ENCODE measurements around the gene CEPT1.

Gene CEPT1

DNA sequence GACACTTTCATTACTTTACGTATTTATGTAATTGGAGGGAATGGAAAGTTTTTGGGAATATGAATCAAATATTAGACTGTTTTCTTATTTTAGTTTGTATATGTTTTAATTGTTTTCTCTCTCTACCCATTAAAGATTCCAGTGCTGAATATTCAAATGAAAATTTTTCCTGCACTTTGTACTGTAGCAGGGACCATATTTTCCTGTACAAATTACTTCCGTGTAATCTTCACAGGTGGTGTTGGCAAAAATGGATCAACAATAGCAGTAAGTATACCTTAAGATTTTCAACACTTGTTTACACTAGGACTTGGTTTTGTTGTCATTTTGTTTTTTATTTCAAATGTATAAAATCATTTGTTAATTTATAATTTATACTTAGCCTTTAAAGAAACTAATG lies 42.0 kb downstream of the CEPT1 start:
- Histone ChIP-seq H3F3A (ENCODE audit: insufficient read depth) (peaks cover 29% of the 10 kb centered on the region), H3K27me3 (ENCODE audit: low read length) (no peaks in the 10 kb centered on the region)

GRCh38 chr1:111183308-111184069 lies 43.5 kb downstream of the CEPT1 start:
- no peaks in the 10 kb centered on the region for H3K9me3 ChIP-seq (ENCODE audit: insufficient read depth, low read length)
- H3K27ac ChIP-seq (ENCODE audit: low read depth, low read length), result peak overlapping the region; percentile 15; the same call in 1 of the 2 replicates
- H3K4me3 ChIP-seq (ENCODE audit: insufficient read depth, low read length, poor library complexity, severe bottlenecking), result no peak overlapping the region
- H3K9ac ChIP-seq (ENCODE audit: low read length), result no peak overlapping the region
- no peak overlapping the region for H2AFZ ChIP-seq (ENCODE audit: low read depth, low read length, severe bottlenecking)
- no peaks in the 10 kb centered on the region for H3K9me2 ChIP-seq (replicated peaks; ENCODE audit: insufficient read depth, low read length)
- no peaks in the 10 kb centered on the region for H3K27me3 ChIP-seq (ENCODE audit: low read length)
- no peak overlapping the region for H3K4me2 ChIP-seq (ENCODE audit: low read depth, low read length, poor library complexity, severe bottlenecking)
- H3K36me3 ChIP-seq (ENCODE audit: low read length), result peaks cover 56% of the 10 kb centered on the region
- TF ChIP-seq EZH2phosphoT487 (conservative IDR thresholded peaks at IDR 0.05; ENCODE audit: low read length) (no peak), CTCF (IDR thresholded peaks at IDR 0.05; ENCODE audit: insufficient read depth, low read length, poor library complexity, severe bottlenecking) (no peak)
- H3K79me2 ChIP-seq (ENCODE audit: insufficient read depth, low read length), result no peaks in the 10 kb centered on the region
- H3F3A ChIP-seq (ENCODE audit: insufficient read depth), result peaks cover 29% of the 10 kb centered on the region
- no peaks in the 10 kb centered on the region for H4K20me1 ChIP-seq (ENCODE audit: low read depth, low read length)

More for the DNA sequence above, 42.0 kb downstream of the CEPT1 start:
- Histone ChIP-seq H3K9ac (ENCODE audit: low read length) (no peak overlapping the region), H4K20me1 (ENCODE audit: low read depth, low read length) (no peaks in the 10 kb centered on the region), H2AFZ (ENCODE audit: low read depth, low read length, severe bottlenecking) (no peak overlapping the region), H3K4me2 (ENCODE audit: low read depth, low read length, poor library complexity, severe bottlenecking) (no peak overlapping the region), H3K27ac (ENCODE audit: low read depth, low read length) (no peak overlapping the region), H3K36me3 (ENCODE audit: low read length) (peaks cover 58% of the 10 kb centered on the region), H3K4me3 (ENCODE audit: insufficient read depth, low read length, poor library complexity, severe bottlenecking) (no peak overlapping the region), H3K79me2 (ENCODE audit: insufficient read depth, low read length) (no peaks in the 10 kb centered on the region), H3K9me3 (ENCODE audit: insufficient read depth, low read length) (no peaks in the 10 kb centered on the region), H3K9me2 (replicated peaks; ENCODE audit: insufficient read depth, low read length) (no peaks in the 10 kb centered on the region)
- TF ChIP-seq CTCF (IDR thresholded peaks at IDR 0.05; ENCODE audit: insufficient read depth, low read length, poor library complexity, severe bottlenecking), result no peak
- no peak for TF ChIP-seq EZH2phosphoT487 (conservative IDR thresholded peaks at IDR 0.05; ENCODE audit: low read length)

- no peaks in the 10 kb centered on the region for H4K20me1 ChIP-seq (ENCODE audit: low read depth, low read length)
- no peak overlapping the region for H3K4me3 ChIP-seq (ENCODE audit: insufficient read depth, low read length, poor library complexity, severe bottlenecking)
- peaks cover 56% of the 10 kb centered on the region for H3K36me3 ChIP-seq (ENCODE audit: low read length)
- TF ChIP-seq CTCF (IDR thresholded peaks at IDR 0.05; ENCODE audit: insufficient read depth, low read length, poor library complexity, severe bottlenecking) (no peak), EZH2phosphoT487 (conservative IDR thresholded peaks at IDR 0.05; ENCODE audit: low read length) (no peak)
- H3K9me2 ChIP-seq (replicated peaks; ENCODE audit: insufficient read depth, low read length), result no peaks in the 10 kb centered on the region
- no peak overlapping the region for H3K4me2 ChIP-seq (ENCODE audit: low read depth, low read length, poor library complexity, severe bottlenecking)
- peaks cover 35% of the 10 kb centered on the region for H3F3A ChIP-seq (ENCODE audit: insufficient read depth)
- H2AFZ ChIP-seq (ENCODE audit: low read depth, low read length, severe bottlenecking), result no peak overlapping the region
- no peak overlapping the region for H3K9ac ChIP-seq (ENCODE audit: low read length)
- H3K9me3 ChIP-seq (ENCODE audit: insufficient read depth, low read length), result no peaks in the 10 kb centered on the region
- no peaks in the 10 kb centered on the region for H3K27me3 ChIP-seq (ENCODE audit: low read length)
- no peaks in the 10 kb centered on the region for H3K79me2 ChIP-seq (ENCODE audit: insufficient read depth, low read length)
- H3K27ac ChIP-seq (ENCODE audit: low read depth, low read length), result no peak overlapping the region
These were observed 44.6 kb downstream of the CEPT1 start for GRCh38 chr1:111184663-111185062.
